SU-DHL-6 (cell line): ENCODE measurements around the gene TAF1L.

Source experiments
- H2AFZ ChIP-seq: fragments of 200-600 bp; sonication (generic); 2 replicates; pipeline ENCODE4 v1.6.1; 2014; ENCODE audit warnings: low read depth, mild to moderate bottlenecking, moderate library complexity, mixed read lengths, antibody characterized with exemption, low read length; ENCODE audit not compliant: severe bottlenecking
- H3F3A ChIP-seq: fragments of 200-600 bp; shearing (Covaris generic); 2 replicates; pipeline ENCODE4 v1.6.0; 2016; ENCODE audit warnings: antibody characterized with exemption, mild to moderate bottlenecking; ENCODE audit not compliant: insufficient read depth
- H3K27ac ChIP-seq: fragments of 200-600 bp; sonication (generic); 2 replicates; pipeline ENCODE4 v1.5.1; 2016; ENCODE audit warnings: low read depth, mild to moderate bottlenecking, low read length, moderate library complexity, mixed read lengths
- H3K27me3 ChIP-seq: fragments of 200-600 bp; sonication (generic), shearing (Covaris generic); 2 replicates; pipeline ENCODE4 v1.6.0; 2014; ENCODE audit warnings: mild to moderate bottlenecking, low read length
- H3K36me3 ChIP-seq: fragments of 200-600 bp; sonication (generic); 2 replicates; pipeline ENCODE4 v1.6.1; 2014; ENCODE audit warnings: mild to moderate bottlenecking, low read length, mixed read lengths
- H3K4me2 ChIP-seq: fragments of 300-600, 200-600 bp; shearing (Covaris generic), sonication (generic); 2 replicates; pipeline ENCODE4 v1.6.0; 2014; ENCODE audit warnings: low read length, low read depth, mild to moderate bottlenecking; ENCODE audit not compliant: poor library complexity, severe bottlenecking
- H3K4me3 ChIP-seq: fragments of 200-600 bp; sonication (generic); 2 replicates; pipeline ENCODE4 v1.5.1; 2014; ENCODE audit warnings: antibody characterized with exemption, low read length, mild to moderate bottlenecking, mixed read lengths; ENCODE audit not compliant: insufficient read depth, poor library complexity, severe bottlenecking
- H3K79me2 ChIP-seq: fragments of 200-600 bp; sonication (generic); 2 replicates; pipeline ENCODE4 v1.6.1; 2014; ENCODE audit warnings: mild to moderate bottlenecking, low read length, moderate library complexity; ENCODE audit not compliant: insufficient read depth
- H3K9ac ChIP-seq: fragments of 200-600 bp; sonication (generic); 2 replicates; pipeline ENCODE4 v1.7.0; 2014; ENCODE audit warnings: mild to moderate bottlenecking, low read length
- H3K9me2 ChIP-seq: fragments of 200-600 bp; sonication (generic); replicated peaks from 2 replicates; pipeline ENCODE4 v1.6.1; 2014; ENCODE audit warnings: low read length; ENCODE audit not compliant: insufficient read depth
- H3K9me3 ChIP-seq: fragments of 200-600 bp; sonication (generic); 2 replicates; pipeline ENCODE4 v1.6.1; 2014; ENCODE audit warnings: low read length, mixed read lengths; ENCODE audit not compliant: insufficient read depth
- H4K20me1 ChIP-seq: fragments of 200-600 bp; sonication (generic); 2 replicates; pipeline ENCODE4 v1.6.1; 2014; ENCODE audit warnings: low read depth, mild to moderate bottlenecking, antibody characterized with exemption, low read length, moderate library complexity, mixed read lengths
- CTCF ChIP-seq: fragments of 200-600 bp; sonication (generic); IDR thresholded peaks from one replicate; pipeline ENCODE4 v1.5.1; 2017; ENCODE audit warnings: antibody characterized with exemption, mild to moderate bottlenecking, low read length, moderate library complexity; ENCODE audit not compliant: insufficient read depth, poor library complexity, severe bottlenecking
- EZH2phosphoT487 ChIP-seq: fragments of 200-600 bp; sonication (generic), shearing (Covaris generic); conservative IDR thresholded peaks from 2 replicates; pipeline ENCODE4 v1.6.1; 2018; ENCODE audit warnings: mild to moderate bottlenecking, antibody characterized with exemption, low read length, moderate library complexity, mixed read lengths

The TAF1L gene

GRCh38 chr9:32635362-32635761, at the start of gene TAF1L:
Gene TAF1L (minus strand): TSS chr9:32635669. CDS start chr9:32635579, 90 bp downstream.
- Histone ChIP-seq H3K27me3 (no peaks in the 10 kb centered on the region), H3K9me2 (no peaks in the 10 kb centered on the region), H3K27ac (no peak within 1 kb of the TSS), H3K4me3 (no peak within 1 kb of the TSS), H2AFZ (no peak within 1 kb of the TSS), H3K4me2 (no peak within 1 kb of the TSS), H3K36me3 (no peaks in the 10 kb centered on the region), H4K20me1 (no peaks in the 10 kb centered on the region), H3K9ac (no peak within 1 kb of the TSS), H3F3A (no peaks in the 10 kb centered on the region), H3K79me2 (no peaks in the 10 kb centered on the region), H3K9me3 (no peaks in the 10 kb centered on the region)
- TF ChIP-seq EZH2phosphoT487, result no peak
- no peak for TF ChIP-seq CTCF

- H3K27ac ChIP-seq, result no peak overlapping the region
- H3K27me3 ChIP-seq, result no peaks in the 10 kb centered on the region
- no peaks in the 10 kb centered on the region for H4K20me1 ChIP-seq
- H3F3A ChIP-seq, result no peaks in the 10 kb centered on the region
- H3K9me3 ChIP-seq, result peaks cover 6% of the 10 kb centered on the region; the same call in 1 of the 2 replicates
- TF ChIP-seq CTCF (no peak), EZH2phosphoT487 (no peak)
- H3K36me3 ChIP-seq, result no peaks in the 10 kb centered on the region
- no peaks in the 10 kb centered on the region for H3K79me2 ChIP-seq
- no peak overlapping the region for H3K4me2 ChIP-seq
- H3K9ac ChIP-seq, result no peak overlapping the region
- no peaks in the 10 kb centered on the region for H3K9me2 ChIP-seq
- no peak overlapping the region for H3K4me3 ChIP-seq
- no peak overlapping the region for H2AFZ ChIP-seq
Measured at GRCh38 chr9:32681751-32682150, 46.3 kb upstream of the TAF1L start.

- no peaks in the 10 kb centered on the region for H3F3A ChIP-seq
- H4K20me1 ChIP-seq, result no peaks in the 10 kb centered on the region
- H3K4me2 ChIP-seq, result no peak overlapping the region
- H3K9ac ChIP-seq, result no peak overlapping the region
- H3K36me3 ChIP-seq, result no peaks in the 10 kb centered on the region
- TF ChIP-seq CTCF, result no peak
- TF ChIP-seq EZH2phosphoT487, result no peak
- H3K27me3 ChIP-seq, result no peaks in the 10 kb centered on the region
- no peak overlapping the region for H3K4me3 ChIP-seq
- peaks cover under 1% of the 10 kb centered on the region; the same call in 1 of the 2 replicates for H3K9me3 ChIP-seq
- no peaks in the 10 kb centered on the region for H3K79me2 ChIP-seq
- no peaks in the 10 kb centered on the region for H3K9me2 ChIP-seq
- no peak overlapping the region for H3K27ac ChIP-seq
- H2AFZ ChIP-seq, result no peak overlapping the region
Measured at GRCh38 chr9:32677931-32678330, 42.5 kb upstream of the TAF1L start.
